ENCODE results near the gene TPRKB.
"Not testable (repeated sequence)": the region's sequence is repeated elsewhere in the genome, so short reads cannot be mapped to it uniquely, and the experiment has no call there.

GRCh38 chr2:73717695-73718094 lies 19.4 kb downstream of the TPRKB start:
- not testable (repeated sequence) for TF ChIP-seq CTCF, POLR2AphosphoS5, POLR2A (IDR thresholded peaks at IDR 0.05)

Data from prostate gland (tissue), 2 donors.